Epithelial cell of esophagus (primary cell): ENCODE results near the gene GPR162.

Experiments
- DNase-seq: peaks from one replicate; pipeline ENCODE4 v3.0.0; 2010; ENCODE audit warnings: low read depth
- H3K4me3 ChIP-seq: 2 replicates; pipeline ENCODE4 v1.5.1; 2011; ENCODE audit warnings: mild to moderate bottlenecking, low read length, control low read depth
- CTCF ChIP-seq: IDR thresholded peaks from 2 replicates; pipeline ENCODE4 v1.5.1; 2011; ENCODE audit warnings: low read depth, mild to moderate bottlenecking, low read length, control low read depth, inconsistent platforms; ENCODE audit not compliant: insufficient read depth; ENCODE audit errors: missing control alignments

GPR162 gene

GRCh38 chr12:6830999-6831398 lies 9.4 kb downstream of the GPR162 start:
- no peak for TF ChIP-seq CTCF
- no peak overlapping the region for H3K4me3 ChIP-seq
- no peak for DNase-seq

GRCh38 chr12:6831450-6831995 lies 9.9 kb downstream of the GPR162 start:
- no peak for TF ChIP-seq CTCF
- H3K4me3 ChIP-seq, result no peak overlapping the region

GRCh38 chr12:6832125-6832524 lies 10.5 kb downstream of the GPR162 start:
- no peak for DNase-seq
- H3K4me3 ChIP-seq, result no peak overlapping the region
- TF ChIP-seq CTCF, result no peak

More at GRCh38 chr12:6831450-6831995, 9.9 kb downstream of the GPR162 start:
- no peak for DNase-seq

- DNase-seq, result no peak
- H3K4me3 ChIP-seq, result no peak overlapping the region
- TF ChIP-seq CTCF, result no peak
Observed at GRCh38 chr12:6833189-6833890, 11.7 kb downstream of the GPR162 start.

GRCh38 chr12:6834254-6834653 lies 12.6 kb downstream of the GPR162 start:
- no peak for TF ChIP-seq CTCF
- DNase-seq, result no peak
- no peak overlapping the region for H3K4me3 ChIP-seq

GRCh38 chr12:6834873-6835272 lies 13.3 kb downstream of the GPR162 start:
- no peak for DNase-seq
- no peak overlapping the region for H3K4me3 ChIP-seq
- TF ChIP-seq CTCF, result no peak

- no peak overlapping the region for H3K4me3 ChIP-seq
- no peak for DNase-seq
- TF ChIP-seq CTCF, result no peak
Observed at GRCh38 chr12:6836851-6837250, 15.2 kb downstream of the GPR162 start.
